PC-3 (cell line): Measurements from ENCODE around the gene ATP8A2. TPM values are rescaled to one million over a fixed set of nuclear protein-coding genes. Genes with fewer than 3 reads are reported as not detected.

Experiments
- ATAC-seq: fragments of 200-7000 bp; cut with Tn5 transposase; 2 replicates; pipeline ENCODE4 v1.9.1; 2020; ENCODE audit warnings: mild to moderate bottlenecking, moderate library complexity
- BruUV-seq: library from RNA; stranded (reverse); fragments of 400-500 nt; replicated peaks from 2 replicates; lab custom pipeline; 2021; lab: Mats Ljungman, UMichigan
- CTCF ChIA-PET: fragments of 300-600 bp; sonication (Branson Sonifier 250); formaldehyde crosslinking; loops from one replicate; lab custom pipeline; 2022; ENCODE audit warnings: antibody characterized with exemption; lab: Charles Lee
- POLR2A ChIA-PET: fragments of 300-600 bp; sonication (Branson Sonifier 250); formaldehyde crosslinking; loops from one replicate; lab custom pipeline; 2022; ENCODE audit warnings: antibody characterized with exemption; ENCODE audit not compliant: unreplicated experiment; lab: Charles Lee
- DNase-seq: peaks from one replicate; pipeline ENCODE4 v3.0.0-alpha.2; 2015
- H2AFZ ChIP-seq: fragments of 300-600 bp; sonication (generic); 2 replicates; pipeline ENCODE4 v1.6.0; 2016; ENCODE audit warnings: antibody characterized with exemption, low read length
- H3F3A ChIP-seq: fragments of 300-600 bp; sonication (generic); one replicate; pipeline ENCODE4 v1.6.0; 2017; ENCODE audit warnings: antibody characterized with exemption, low read length, control low read depth, mild to moderate bottlenecking; ENCODE audit not compliant: unreplicated experiment
- H3K27ac ChIP-seq: fragments of 300-600 bp; sonication (generic); 2 replicates; pipeline ENCODE4 v1.5.1; 2016; ENCODE audit warnings: mild to moderate bottlenecking, low read length
- H3K27me3 ChIP-seq: fragments of 300-600 bp; sonication (generic); 2 replicates; pipeline ENCODE4 v1.6.1; 2016; ENCODE audit warnings: low read length, mixed read lengths
- H3K36me3 ChIP-seq: fragments of 300-600 bp; sonication (generic); 2 replicates; pipeline ENCODE4 v1.6.1; 2016; ENCODE audit warnings: low read depth, mixed run types, low read length, mixed read lengths
- H3K4me1 ChIP-seq: fragments of 300-600 bp; sonication (generic); 2 replicates; pipeline ENCODE4 v1.5.1; 2016; ENCODE audit warnings: low read length; ENCODE audit not compliant: insufficient read depth
- H3K4me2 ChIP-seq: fragments of 300-600 bp; sonication (generic); 2 replicates; pipeline ENCODE4 v1.6.0; 2016; ENCODE audit warnings: low read length
- H3K4me3 ChIP-seq: fragments of 300-600 bp; sonication (generic); 2 replicates; pipeline ENCODE4 v1.5.1; 2016; ENCODE audit warnings: mild to moderate bottlenecking, low read length, mixed read lengths
- H3K79me2 ChIP-seq: fragments of 300-600 bp; sonication (generic); 2 replicates; pipeline ENCODE4 v1.6.1; 2017; ENCODE audit warnings: low read length, mixed read lengths
- H3K9ac ChIP-seq: fragments of 300-600 bp; sonication (generic); 2 replicates; pipeline ENCODE4 v1.6.0; 2016; ENCODE audit warnings: mild to moderate bottlenecking, low read length
- H3K9me2 ChIP-seq: fragments of 300-600 bp; sonication (generic); replicated peaks from 2 replicates; pipeline ENCODE4 v1.6.1; 2016; ENCODE audit warnings: mixed run types, low read length, mixed read lengths
- H3K9me3 ChIP-seq: fragments of 300-600 bp; sonication (generic); 2 replicates; pipeline ENCODE4 v1.6.1; 2016; ENCODE audit warnings: low read length, mixed read lengths
- H4K20me1 ChIP-seq: fragments of 300-600 bp; sonication (generic); 2 replicates; pipeline ENCODE4 v1.6.1; 2016; ENCODE audit warnings: low read length, mixed read lengths
- CTCF ChIP-seq: fragments of 300-600 bp; sonication (generic); conservative IDR thresholded peaks from 2 replicates; pipeline ENCODE4 v1.5.1; 2017; ENCODE audit warnings: antibody characterized with exemption, low read depth, mild to moderate bottlenecking, low read length
- EZH2 ChIP-seq: fragments of 300-600 bp; sonication (generic); IDR thresholded peaks from one replicate; pipeline ENCODE4 v1.6.1; 2017; ENCODE audit warnings: antibody characterized with exemption, mild to moderate bottlenecking, low read length; ENCODE audit not compliant: unreplicated experiment
- EZH2phosphoT487 ChIP-seq: fragments of 300-600 bp; sonication (generic); IDR thresholded peaks from 2 replicates; pipeline ENCODE4 v1.6.1; 2018; ENCODE audit warnings: mild to moderate bottlenecking, antibody characterized with exemption, low read length, borderline replicate concordance
- intact Hi-C: fragments of 100-400 bp; cut with micrococcal nuclease; formaldehyde crosslinking; loops from 2 replicates; pipeline ENCODE4 v1.9.0; 2023
- total RNA-seq: library from RNA; depleted of rRNA; stranded (reverse); fragments of >200 nt; gene quantifications from 2 replicates; pipeline ENCODE4 v1.2.3, GENCODE V29; 2014

ATP8A2 gene
- total RNA-seq, 1 experiment from 2014 or later = 0.04 TPM

GRCh38 chr13:25708268-25708667 is 336.5 kb downstream of the ATP8A2 start:
- no peaks in the 10 kb centered on the region for H3K79me2 ChIP-seq
- H3K4me1 ChIP-seq = no peaks in the 10 kb centered on the region; the same call in 1 of the 2 replicates
- intact Hi-C loops = no loop called here
- CTCF ChIA-PET = no interaction called here
- peaks cover 21% of the 10 kb centered on the region for H3K27me3 ChIP-seq
- H3K27ac ChIP-seq = no peak overlapping the region
- H3K4me2 ChIP-seq = no peak overlapping the region
- H3K4me3 ChIP-seq = no peak overlapping the region
- H3K36me3 ChIP-seq = no peaks in the 10 kb centered on the region
- POLR2A ChIA-PET = interaction anchor here (0.5 kb wide), 1 partner anchor 428 kb away, joined by 3 read pairs; no protein-coding TSS in a partner anchor
- no peak for TF ChIP-seq EZH2phosphoT487
- no peak for TF ChIP-seq EZH2
- TF ChIP-seq CTCF = no peak
- H4K20me1 ChIP-seq = no peaks in the 10 kb centered on the region
- no peaks in the 10 kb centered on the region for H3K9me2 ChIP-seq
- no peak for DNase-seq
- H2AFZ ChIP-seq = no peak overlapping the region
- no peaks in the 10 kb centered on the region for H3K9me3 ChIP-seq
- no peak overlapping the region for H3K9ac ChIP-seq
- no TSS peak for BruUV-seq
- ATAC-seq = no peak
- no peaks in the 10 kb centered on the region for H3F3A ChIP-seq

GRCh38 chr13:25709088-25709487 is 337.3 kb downstream of the ATP8A2 start:
- intact Hi-C loops = no loop called here
- Histone ChIP-seq H3K27me3 (peaks cover 29% of the 10 kb centered on the region), H3K4me3 (no peak overlapping the region), H2AFZ (no peak overlapping the region), H3K4me1 (no peaks in the 10 kb centered on the region; the same call in 1 of the 2 replicates), H3K9me3 (no peaks in the 10 kb centered on the region), H3K27ac (no peak overlapping the region), H3K9me2 (no peaks in the 10 kb centered on the region), H3K79me2 (no peaks in the 10 kb centered on the region), H3K36me3 (no peaks in the 10 kb centered on the region), H3K4me2 (no peak overlapping the region), H4K20me1 (no peaks in the 10 kb centered on the region), H3F3A (no peaks in the 10 kb centered on the region), H3K9ac (no peak overlapping the region)
- BruUV-seq = no TSS peak
- POLR2A ChIA-PET = no interaction called here
- DNase-seq (peak; percentile 46), ATAC-seq (peak; percentile 56)
- CTCF ChIA-PET = no interaction called here
- TF ChIP-seq CTCF = no peak
- TF ChIP-seq EZH2 = no peak
- TF ChIP-seq EZH2phosphoT487 = no peak

- TF ChIP-seq EZH2 (no peak), CTCF (no peak), EZH2phosphoT487 (no peak)
- DNase-seq = no peak
- Histone ChIP-seq H2AFZ (no peak overlapping the region), H3K4me1 (no peaks in the 10 kb centered on the region), H3K9ac (no peak overlapping the region), H4K20me1 (no peaks in the 10 kb centered on the region), H3K27ac (no peak overlapping the region), H3K9me3 (no peaks in the 10 kb centered on the region), H3K36me3 (no peaks in the 10 kb centered on the region), H3K9me2 (no peaks in the 10 kb centered on the region), H3K27me3 (peaks cover 38% of the 10 kb centered on the region), H3K4me3 (no peak overlapping the region), H3K79me2 (no peaks in the 10 kb centered on the region), H3K4me2 (no peak overlapping the region), H3F3A (no peaks in the 10 kb centered on the region)
- intact Hi-C loops = no loop called here
- no TSS peak for BruUV-seq
- no peak for ATAC-seq
- ChIA-PET CTCF (no interaction called here), POLR2A (no interaction called here)
Measured at GRCh38 chr13:25715760-25716159, 344.0 kb downstream of the ATP8A2 start.
